Retinal pigment epithelial cell (primary cell): Measurements from ENCODE around the gene MNT.

ENCODE experiments used
- DNase-seq: peaks from one replicate; pipeline ENCODE4 v3.0.0-alpha.2; 2010; ENCODE audit warnings: low read depth
- H3K4me3 ChIP-seq: 2 replicates; pipeline ENCODE4 v1.5.1; 2011; ENCODE audit warnings: mild to moderate bottlenecking, low read length, control low read depth, moderate library complexity
- CTCF ChIP-seq: conservative IDR thresholded peaks from 2 replicates; pipeline ENCODE4 v1.5.1; 2011; ENCODE audit warnings: low read depth, low read length, control low read depth, inconsistent platforms

The MNT gene

GRCh38 chr17:2427910-2428309, 27.1 kb upstream of the MNT start:
- DNase-seq, result no peak
- H3K4me3 ChIP-seq, result no peak overlapping the region
- no peak for TF ChIP-seq CTCF

GRCh38 chr17:2427215-2427614, 26.4 kb upstream of the MNT start:
- no peak overlapping the region for H3K4me3 ChIP-seq
- DNase-seq, result no peak
- TF ChIP-seq CTCF, result no peak

GRCh38 chr17:2423271-2423670, 22.4 kb upstream of the MNT start:
- no peak for TF ChIP-seq CTCF
- H3K4me3 ChIP-seq, result no peak overlapping the region
- DNase-seq, result peak; percentile 83

GRCh38 chr17:2421315-2422147, 20.7 kb upstream of the MNT start:
- no peak for DNase-seq
- no peak overlapping the region for H3K4me3 ChIP-seq
- peak; percentile 46 for TF ChIP-seq CTCF

DNA sequence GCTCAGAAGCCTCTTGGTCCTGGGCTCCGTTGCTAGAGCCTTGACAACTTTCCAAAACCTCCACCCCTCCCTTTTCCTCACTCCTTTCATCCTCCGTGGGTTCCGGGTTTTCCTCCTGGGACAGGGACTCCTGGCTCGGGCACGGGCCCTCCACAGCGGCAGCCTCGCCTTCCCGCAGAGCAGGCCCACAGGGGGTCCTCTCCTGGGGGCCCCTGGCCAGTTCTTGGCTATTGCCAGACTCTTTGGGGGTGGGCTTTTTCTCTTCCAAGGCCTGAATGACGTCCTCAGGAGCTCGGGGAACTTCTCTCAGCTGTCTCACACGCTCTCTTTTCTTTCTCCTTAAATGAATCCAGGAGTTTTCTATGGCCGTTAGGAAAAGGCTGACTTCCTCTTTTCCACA, 19.3 kb upstream of the MNT start:
- DNase-seq, result no peak
- no peak overlapping the region for H3K4me3 ChIP-seq
- no peak for TF ChIP-seq CTCF

- no peak for TF ChIP-seq CTCF
- no peak for DNase-seq
- H3K4me3 ChIP-seq, result no peak overlapping the region
Observed at GRCh38 chr17:2419486-2419885, 18.6 kb upstream of the MNT start.

DNA sequence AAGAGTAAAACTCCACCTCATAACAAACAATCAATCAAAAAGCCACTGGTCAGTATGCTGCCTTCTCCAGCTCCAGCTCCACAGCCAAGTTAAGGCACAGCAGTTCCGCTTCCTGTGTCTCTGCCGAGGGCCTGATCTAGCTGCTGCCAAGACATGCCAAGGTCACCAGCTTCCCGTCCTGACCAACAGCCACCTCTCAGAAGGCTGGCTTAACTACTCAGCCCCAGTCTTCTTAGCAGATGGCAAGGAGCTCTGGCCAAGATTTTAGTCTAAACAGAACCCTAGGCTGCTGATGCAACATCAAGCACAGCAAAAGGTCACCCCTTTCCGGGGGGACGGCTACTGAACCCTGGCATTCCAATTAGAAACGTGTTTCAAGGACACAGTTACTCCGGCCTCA, 17.7 kb upstream of the MNT start:
- TF ChIP-seq CTCF, result no peak
- no peak for DNase-seq
- H3K4me3 ChIP-seq, result no peak overlapping the region
